Measurements from ENCODE around the gene DHRS1. TPM values are rescaled to one million over a fixed set of nuclear protein-coding genes. Genes with fewer than 3 reads are reported as not detected.

The DHRS1 gene
- total and polyA plus RNA-seq, 9 of the 15 experiments (the other 6 are each of a cell fraction or from before 2014, with no cell fraction given): 7.3 to 33.6 (median 13.3) TPM

- WGBS (ENCODE audit: insufficient coverage, low coverage, missing lambda C conversion rate): 35% methylated on average over 8 of the region's 8 CpGs
- Histone ChIP-seq H3K79me2 (ENCODE audit: control insufficient read depth, insufficient read depth, low read length) (no peaks in the 10 kb centered on the region), H2AFZ (ENCODE audit: low read depth, low read length) (no peak overlapping the region), H3K4me3 (no peak overlapping the region), H3K9me3 (replicated peaks; ENCODE audit: control insufficient read depth, insufficient read depth, low read depth, low read length) (no peaks in the 10 kb centered on the region), H3K36me3 (ENCODE audit: control insufficient read depth, insufficient read depth, low read length) (no peaks in the 10 kb centered on the region), H3K4me1 (replicated peaks in 1 of 2; ENCODE audit: control insufficient read depth in 2 of 2, insufficient read depth in 2 of 2, low read length in 2 of 2) (peaks cover 1 to 30% of the 10 kb centered on the region in 2 experiments; a peak in 4 of 5 replicates), H3K9me1 (ENCODE audit: control insufficient read depth, insufficient read depth, low read length) (no peaks in the 10 kb centered on the region), H3K27ac (ENCODE audit: extremely low read depth, low read depth, low read length) (no peak overlapping the region), H3K9ac (ENCODE audit: insufficient read depth in 1 of 2, low read depth in 2 of 2, low read length in 2 of 2) (no peak overlapping the region), H4K20me1 (replicated peaks; ENCODE audit: control insufficient read depth, insufficient read depth, low read length) (no peaks in the 10 kb centered on the region), H3K4me2 (ENCODE audit: insufficient read depth, low read length) (no peak overlapping the region), H3K27me3 (ENCODE audit: control insufficient read depth in 2 of 2, insufficient read depth in 2 of 2, low read length in 2 of 2) (peaks cover 0 to 9% of the 10 kb centered on the region in 2 experiments; a peak in 1 of 5 replicates)
- POLR2A ChIA-PET: interaction anchor here (0.8 to 1.5 kb wide), 4 partner anchors 75 to 103 kb away, joined by 4 to 7 read pairs (median 6); partner anchors contain the start of genes KHNYN and TGM1
- DNase-seq (ENCODE audit: extremely low read depth in 1 of 4, low spot score in 3 of 4) (no peak), FAIRE-seq (no peak), ATAC-seq (no peak)
- intact Hi-C loops (cut with micrococcal nuclease) (no loop called here), in situ Hi-C loops (cut with MboI) (loop anchor here (25.0 kb wide), 1 partner anchor 350 kb away; no protein-coding TSS in a partner anchor)
- TF ChIP-seq MECOM (CRISPR knock-in tag; IDR thresholded peaks at IDR 0.05): no peak
- no peak for TF ChIP-seq CXXC5 (CRISPR knock-in tag; IDR thresholded peaks at IDR 0.05)
- no peak for TF ChIP-seq HSF4 (CRISPR knock-in tag; IDR thresholded peaks at IDR 0.05; ENCODE audit: borderline replicate concordance)
- no peak for TF ChIP-seq RFX5 (IDR thresholded peaks at IDR 0.05; ENCODE audit: low read depth, low read length)
- no peak for TF ChIP-seq DNMT1 (IDR thresholded peaks at IDR 0.05)
- TF ChIP-seq TEAD2 (tag; IDR thresholded peaks at IDR 0.05): no peak
- no peak for TF ChIP-seq CEBPZ (IDR thresholded peaks at IDR 0.05; ENCODE audit: borderline replicate concordance, low read depth, low read length)
- TF ChIP-seq SUPT5H (IDR thresholded peaks at IDR 0.05): no peak
- TF ChIP-seq ZNF431 (CRISPR knock-in tag; IDR thresholded peaks at IDR 0.05): no peak
- no peak for TF ChIP-seq ZNF77 (CRISPR knock-in tag; IDR thresholded peaks at IDR 0.05)
- no peak for TF ChIP-seq ETS1 (conservative IDR thresholded peaks at IDR 0.05; ENCODE audit: control insufficient read depth, low read depth, low read length)
- TF ChIP-seq ASH1L (IDR thresholded peaks at IDR 0.05; ENCODE audit: borderline replicate concordance, low read depth, partially characterized antibody): no peak
- TF ChIP-seq RBM17 (IDR thresholded peaks at IDR 0.05; ENCODE audit: borderline replicate concordance, low read depth, low read length): no peak
- TF ChIP-seq, protein P1, sequence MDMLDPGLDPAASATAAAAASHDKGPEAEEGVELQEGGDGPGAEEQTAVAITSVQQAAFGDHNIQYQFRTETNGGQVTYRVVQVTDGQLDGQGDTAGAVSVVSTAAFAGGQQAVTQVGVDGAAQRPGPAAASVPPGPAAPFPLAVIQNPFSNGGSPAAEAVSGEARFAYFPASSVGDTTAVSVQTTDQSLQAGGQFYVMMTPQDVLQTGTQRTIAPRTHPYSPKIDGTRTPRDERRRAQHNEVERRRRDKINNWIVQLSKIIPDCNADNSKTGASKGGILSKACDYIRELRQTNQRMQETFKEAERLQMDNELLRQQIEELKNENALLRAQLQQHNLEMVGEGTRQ (CRISPR knock-in tag; IDR thresholded peaks at IDR 0.05): no peak
- TF ChIP-seq GABPB2 (CRISPR knock-in tag; conservative IDR thresholded peaks at IDR 0.05): no peak
- CTCF ChIA-PET (ENCODE audit: low intra/inter-chr PET ratio): no interaction called here
- no TSS peak for BruUV-seq (replicated peaks)
Observed at GRCh38 chr14:24337824-24338175, 38.2 kb upstream of the DHRS1 start.

All from K562 (cell line).